ENCODE data around the gene AGXT. TPM values are rescaled to one million over a fixed set of nuclear protein-coding genes. Genes with fewer than 3 reads are reported as not detected.
A peak's percentile ranks its signal among the peaks of the same experiment; 100 is the strongest.

AGXT gene
- total RNA-seq, 3 donors from 2014 or later = under 0.01 TPM; not detected in 2

DNA sequence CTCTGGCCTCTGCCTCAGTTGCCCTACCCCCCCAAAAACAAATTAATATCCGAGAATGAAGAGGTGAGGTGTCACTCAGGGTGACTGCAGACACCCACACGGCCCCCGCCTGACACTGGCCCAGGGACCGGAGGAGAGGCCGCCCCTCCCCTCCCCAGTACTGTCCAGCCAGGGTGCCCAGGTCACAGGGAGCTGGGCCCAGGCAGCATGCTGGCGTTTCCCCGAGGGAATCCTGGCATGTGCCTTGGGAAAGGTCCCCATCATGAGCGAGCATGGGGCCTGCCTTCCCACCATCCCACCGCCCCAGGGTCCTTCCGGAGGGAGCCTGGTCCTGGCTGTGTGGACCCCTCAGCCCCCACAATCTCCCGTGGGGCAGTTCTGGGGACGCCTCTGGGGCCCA lies 24.3 kb downstream of the AGXT start:
- Histone ChIP-seq H3K27ac (peak overlapping the region in 1 of 2 donors; percentile 7), H3K4me3 (peak overlapping the region in 1 of 3 donors; percentile 37), H3K9me3 (no peaks in the 10 kb centered on the region), H3K36me3 (no peaks in the 10 kb centered on the region), H3K27me3 (no peaks in the 10 kb centered on the region), H3K4me1 (no peaks in the 10 kb centered on the region)
- intact Hi-C loops (cut with DNase I; ENCODE audit: low total_unique reads) = no loop called here
- DNase-seq (ENCODE audit: low spot score in 2 of 2) = no peak
- TF ChIP-seq, protein P1, sequence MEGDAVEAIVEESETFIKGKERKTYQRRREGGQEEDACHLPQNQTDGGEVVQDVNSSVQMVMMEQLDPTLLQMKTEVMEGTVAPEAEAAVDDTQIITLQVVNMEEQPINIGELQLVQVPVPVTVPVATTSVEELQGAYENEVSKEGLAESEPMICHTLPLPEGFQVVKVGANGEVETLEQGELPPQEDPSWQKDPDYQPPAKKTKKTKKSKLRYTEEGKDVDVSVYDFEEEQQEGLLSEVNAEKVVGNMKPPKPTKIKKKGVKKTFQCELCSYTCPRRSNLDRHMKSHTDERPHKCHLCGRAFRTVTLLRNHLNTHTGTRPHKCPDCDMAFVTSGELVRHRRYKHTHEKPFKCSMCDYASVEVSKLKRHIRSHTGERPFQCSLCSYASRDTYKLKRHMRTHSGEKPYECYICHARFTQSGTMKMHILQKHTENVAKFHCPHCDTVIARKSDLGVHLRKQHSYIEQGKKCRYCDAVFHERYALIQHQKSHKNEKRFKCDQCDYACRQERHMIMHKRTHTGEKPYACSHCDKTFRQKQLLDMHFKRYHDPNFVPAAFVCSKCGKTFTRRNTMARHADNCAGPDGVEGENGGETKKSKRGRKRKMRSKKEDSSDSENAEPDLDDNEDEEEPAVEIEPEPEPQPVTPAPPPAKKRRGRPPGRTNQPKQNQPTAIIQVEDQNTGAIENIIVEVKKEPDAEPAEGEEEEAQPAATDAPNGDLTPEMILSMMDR (IDR thresholded peaks at IDR 0.05) = no peak
- TF ChIP-seq POLR2A (IDR thresholded peaks at IDR 0.05) (no peak), POLR2AphosphoS5 (IDR thresholded peaks at IDR 0.05) (no peak)

DNA sequence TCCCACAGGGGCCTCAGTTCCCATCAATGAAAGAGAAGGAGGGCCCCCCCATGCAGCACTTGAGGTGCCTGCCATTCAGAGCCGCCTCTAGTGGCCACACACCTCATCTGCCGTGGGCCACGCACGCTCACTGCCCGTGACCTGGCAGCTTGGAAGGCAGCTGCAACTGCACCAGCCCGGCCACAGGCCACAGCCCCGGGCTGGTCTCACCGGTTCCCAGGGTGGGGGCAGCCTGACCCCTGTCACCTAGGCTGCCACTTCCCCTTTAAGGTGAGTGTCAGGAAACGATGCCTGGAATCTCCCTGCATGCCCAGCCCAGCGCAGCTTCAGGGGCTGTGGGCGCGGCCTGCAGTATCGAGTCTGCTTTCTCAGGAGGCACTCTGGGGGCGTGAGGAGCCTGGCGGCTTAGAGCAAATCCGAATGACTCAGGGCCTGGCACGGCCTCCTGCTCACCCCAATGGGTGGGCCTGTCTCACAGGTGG lies 24.8 kb downstream of the AGXT start:
- H3K4me3 ChIP-seq = peak overlapping the region in 1 of 3 donors; percentile 37
- intact Hi-C loops (cut with DNase I; ENCODE audit: low total_unique reads) = no loop called here
- no peaks in the 10 kb centered on the region for H3K27me3 ChIP-seq

DNA sequence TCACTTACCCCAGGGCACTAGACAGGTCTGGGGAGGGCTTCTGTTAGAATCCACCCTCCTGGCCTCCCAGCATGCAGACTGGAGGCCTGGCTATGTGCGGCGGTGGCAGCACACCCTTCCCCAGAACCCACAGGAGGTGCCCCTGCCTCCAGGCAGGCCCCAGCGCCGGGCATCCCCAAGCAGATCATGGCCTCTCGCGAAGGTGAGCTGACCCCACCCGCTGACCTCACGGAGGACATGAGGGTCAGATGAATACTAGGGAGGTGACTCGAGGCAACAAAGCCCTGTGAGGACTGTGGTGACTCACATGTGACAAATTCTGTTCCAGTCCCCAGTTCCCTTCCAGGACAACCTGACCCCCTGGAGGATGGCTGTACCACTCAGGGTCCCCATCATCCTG lies 25.4 kb downstream of the AGXT start:
- H3K4me1 ChIP-seq = no peaks in the 10 kb centered on the region
- no peaks in the 10 kb centered on the region for H3K36me3 ChIP-seq
- intact Hi-C loops (cut with DNase I; ENCODE audit: low total_unique reads) = no loop called here
- no peak overlapping the region for H3K4me3 ChIP-seq
- H3K9me3 ChIP-seq = no peaks in the 10 kb centered on the region
- TF ChIP-seq POLR2AphosphoS5 (IDR thresholded peaks at IDR 0.05) = no peak
- no peak for TF ChIP-seq POLR2A (IDR thresholded peaks at IDR 0.05)
- TF ChIP-seq, protein P1 (IDR thresholded peaks at IDR 0.05) = no peak
- no peak for DNase-seq (ENCODE audit: low spot score in 2 of 2)
- H3K27ac ChIP-seq = no peak overlapping the region
- no peaks in the 10 kb centered on the region for H3K27me3 ChIP-seq

More for the DNA sequence above, 24.8 kb downstream of the AGXT start:
- H3K27ac ChIP-seq = peak overlapping the region in 1 of 2 donors; percentile 7
- TF ChIP-seq POLR2AphosphoS5 (IDR thresholded peaks at IDR 0.05) = no peak
- TF ChIP-seq, protein P1 (IDR thresholded peaks at IDR 0.05) = peak in 1 of 3 donors; percentile 25
- DNase-seq (ENCODE audit: low spot score in 2 of 2) = peak in 1 of 2 donors; percentile 47
- H3K36me3 ChIP-seq = no peaks in the 10 kb centered on the region
- H3K4me1 ChIP-seq = no peaks in the 10 kb centered on the region
- H3K9me3 ChIP-seq = no peaks in the 10 kb centered on the region

DNA sequence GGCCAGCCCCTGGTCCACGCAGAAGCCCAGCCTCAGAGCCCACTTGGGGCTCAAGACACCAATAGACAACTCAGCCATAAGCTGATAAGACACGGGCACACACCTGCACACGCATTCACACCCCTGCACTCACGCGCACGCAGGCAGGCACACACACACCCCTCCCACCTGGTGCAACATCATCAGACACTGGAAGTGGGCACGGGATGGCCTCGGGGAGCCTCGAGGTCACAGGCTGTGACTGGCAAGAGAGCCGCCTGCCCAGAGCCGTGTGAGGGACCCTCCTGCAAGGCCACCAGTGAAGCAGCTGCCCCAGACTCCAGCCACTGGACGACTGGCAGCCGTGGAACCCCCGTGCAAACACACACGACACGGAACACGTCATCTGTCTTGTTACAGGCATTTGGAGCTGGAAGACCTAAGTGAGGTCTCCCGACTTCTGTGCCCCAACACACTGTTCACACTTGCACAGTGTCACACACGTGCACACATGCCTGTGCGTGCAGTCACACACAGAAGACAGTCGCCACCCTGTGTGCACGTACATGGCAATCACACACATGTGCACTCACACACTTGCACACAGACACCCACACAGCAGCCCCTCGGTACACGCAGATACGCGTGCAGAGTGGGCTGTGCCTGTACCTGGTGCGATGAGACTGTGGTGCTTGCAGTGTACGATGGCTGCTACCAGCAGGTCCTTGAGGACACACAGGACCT lies 26.4 kb downstream of the AGXT start:
- Histone ChIP-seq H3K27ac (no peak overlapping the region), H3K4me3 (no peak overlapping the region), H3K9me3 (no peaks in the 10 kb centered on the region), H3K36me3 (no peaks in the 10 kb centered on the region), H3K4me1 (no peaks in the 10 kb centered on the region), H3K27me3 (no peaks in the 10 kb centered on the region)
- no peak for DNase-seq (ENCODE audit: low spot score in 2 of 2)
- TF ChIP-seq POLR2A (IDR thresholded peaks at IDR 0.05) = no peak
- TF ChIP-seq, protein P1 (IDR thresholded peaks at IDR 0.05) = no peak
- no peak for TF ChIP-seq POLR2AphosphoS5 (IDR thresholded peaks at IDR 0.05)
- intact Hi-C loops (cut with DNase I; ENCODE audit: low total_unique reads) = no loop called here

DNA sequence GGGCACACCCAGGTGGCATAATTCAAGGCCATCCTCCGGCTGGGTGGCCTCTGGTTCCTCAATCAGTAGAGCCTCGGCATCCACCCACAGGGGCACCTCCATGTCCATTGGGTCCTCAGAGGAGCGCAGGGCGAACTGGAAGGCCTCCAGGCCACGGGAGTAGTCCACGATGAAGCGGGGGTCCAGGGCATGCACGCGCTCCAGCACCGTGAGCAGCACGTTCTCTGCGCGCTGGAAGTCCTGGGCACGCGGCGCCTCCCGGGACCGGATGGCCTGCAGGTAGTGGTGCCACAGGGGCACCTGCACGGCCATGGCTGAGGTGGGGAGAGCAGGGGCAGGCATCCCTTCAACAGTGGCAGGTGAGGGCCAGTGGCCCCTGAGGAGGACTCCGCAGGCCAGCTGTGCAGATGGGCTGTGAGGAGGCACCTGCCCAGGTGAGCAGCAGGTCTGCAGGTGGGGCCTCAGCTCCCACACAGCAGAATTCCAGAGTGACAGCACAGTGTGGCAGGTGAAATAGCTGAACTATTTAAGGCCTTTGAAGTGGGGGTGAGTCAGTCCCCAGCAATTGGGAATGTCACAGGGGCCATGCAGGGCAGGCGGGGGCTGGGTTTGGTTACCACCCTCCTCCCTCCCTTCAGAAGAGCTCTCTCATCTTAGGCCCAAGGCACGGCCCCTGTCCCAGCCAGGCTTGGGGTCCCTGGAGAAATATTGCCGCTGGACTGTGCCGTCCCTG lies 27.2 kb downstream of the AGXT start, which contains the start of gene MAB21L4:
TSS of gene MAB21L4 (minus strand) at position 501 of the 733 bp plus-strand sequence. CDS start at position 342, 159 bp downstream.
- no peak within 1 kb of the TSS for H3K4me3 ChIP-seq
- no peak for TF ChIP-seq POLR2A (IDR thresholded peaks at IDR 0.05)
- TF ChIP-seq, protein P1 (IDR thresholded peaks at IDR 0.05) = no peak
- TF ChIP-seq POLR2AphosphoS5 (IDR thresholded peaks at IDR 0.05) = no peak
- no peaks in the 10 kb centered on the region for H3K27me3 ChIP-seq
- no peak for DNase-seq (ENCODE audit: low spot score in 2 of 2)
- H3K4me1 ChIP-seq = no peaks in the 10 kb centered on the region
- no peaks in the 10 kb centered on the region for H3K36me3 ChIP-seq
- H3K27ac ChIP-seq = peak within 1 kb of the TSS in 1 of 2 donors; percentile 32
- H3K9me3 ChIP-seq = no peaks in the 10 kb centered on the region
- intact Hi-C loops (cut with DNase I; ENCODE audit: low total_unique reads) = no loop called here
